B cell (primary cell): Measurements from ENCODE around the gene BTBD10. TPM values are rescaled to one million over a fixed set of nuclear protein-coding genes. Genes with fewer than 3 reads are reported as not detected.

Source experiments
- ATAC-seq: fragments of 200-7000 bp; cut with Tn5 transposase; one replicate; pipeline ENCODE4 v1.10.0; 2021; ENCODE audit warnings: low read depth, mild to moderate bottlenecking, moderate number of reproducible peaks, moderate library complexity
- CTCF ChIA-PET: fragments of 350-600 bp; sonication (Branson Sonifier 250); formaldehyde crosslinking; loops from one replicate; lab custom pipeline; 2021; ENCODE audit warnings: antibody characterized with exemption, inconsistent platforms; lab: Charles Lee
- POLR2A ChIA-PET: fragments of 350-600 bp; sonication (Branson Sonifier 250); formaldehyde crosslinking; loops from one replicate; lab custom pipeline; 2021; ENCODE audit warnings: antibody characterized with exemption; lab: Charles Lee
- DNase-seq: peaks from one replicate; pipeline ENCODE4 v3.0.0; 2013
- H2AFZ ChIP-seq: 2 replicates; pipeline ENCODE4 v1.6.1; 2012; ENCODE audit warnings: mild to moderate bottlenecking, low read depth, low read length; ENCODE audit not compliant: insufficient read depth, poor library complexity, severe bottlenecking
- H3K27ac ChIP-seq, 2 donors: 1 replicate in 1 of 2; 2 replicates in 1 of 2; pipeline ENCODE4 v1.5.1; 2012 to 2013; ENCODE audit warnings: low read length in 2 of 2, mild to moderate bottlenecking in 2 of 2, moderate library complexity in 1 of 2
- H3K27me3 ChIP-seq, 4 experiments: fragments of 200-600 bp in 1 of 4; sonication (generic) in 1 of 4; replicated peaks in 1 of 4; 1 replicate in 2 of 4; 2 replicates in 2 of 4; pipeline versions ENCODE4 v1.6.1 to v1.7.0; 2013 to 2016; ENCODE audit warnings: low read length in 3 of 4, mild to moderate bottlenecking in 2 of 4, mixed read lengths in 1 of 4, moderate library complexity in 1 of 4; ENCODE audit not compliant: insufficient read depth in 4 of 4, control insufficient read depth in 3 of 4; ENCODE audit errors: control extremely low read depth in 1 of 4
- H3K36me3 ChIP-seq, 2 experiments: replicated peaks in 1 of 2; 1 replicate in 1 of 2; 2 replicates in 1 of 2; pipeline versions ENCODE4 v1.6.1 to v1.7.1; 2013; ENCODE audit warnings: low read length in 1 of 2; ENCODE audit not compliant: insufficient read depth in 2 of 2, control insufficient read depth in 1 of 2; ENCODE audit errors: control extremely low read depth in 1 of 2, extremely low read depth in 1 of 2
- H3K4me1 ChIP-seq, 2 donors: fragments of 200-600 bp in 1 of 2; sonication (generic) in 1 of 2; 1 replicate in 1 of 2; 2 replicates in 1 of 2; pipeline versions ENCODE4 v1.5.1 to v1.6.1; 2013 to 2017; ENCODE audit warnings: low read length in 2 of 2; ENCODE audit not compliant: control insufficient read depth in 2 of 2, insufficient read depth in 2 of 2
- H3K4me2 ChIP-seq: replicated peaks from 2 replicates; pipeline ENCODE3; 2012; ENCODE audit warnings: mild to moderate bottlenecking, low read depth, low read length; ENCODE audit not compliant: poor library complexity, severe bottlenecking
- H3K4me3 ChIP-seq, 5 experiments: fragments of 200-600 bp in 1 of 5; sonication (generic) in 1 of 5; 1 replicate in 3 of 5; 2 replicates in 2 of 5; pipeline versions ENCODE4 v1.5.1 to v1.7.0; 2011 to 2016; ENCODE audit warnings: low read length in 4 of 5, mild to moderate bottlenecking in 4 of 5, low read depth in 2 of 5, control low read depth in 1 of 5, moderate library complexity in 1 of 5; ENCODE audit not compliant: insufficient read depth in 1 of 5; ENCODE audit errors: control extremely low read depth in 1 of 5, extremely low read depth in 1 of 5
- H3K79me2 ChIP-seq: fragments of 200-600 bp; sonication (generic); one replicate; pipeline ENCODE4 v1.6.0; 2016; ENCODE audit warnings: low read length; ENCODE audit not compliant: control insufficient read depth, insufficient read depth
- H3K9ac ChIP-seq: fragments of 200-600 bp; sonication (generic); 2 replicates; pipeline ENCODE4 v1.6.1; 2017; ENCODE audit warnings: mild to moderate bottlenecking, low read length, moderate library complexity
- H3K9me3 ChIP-seq, 3 donors: one replicate each; pipeline versions ENCODE4 v1.6.1 to v1.7.1; 2013; ENCODE audit warnings: low read length in 2 of 3; ENCODE audit not compliant: control insufficient read depth in 2 of 3, insufficient read depth in 1 of 3; ENCODE audit errors: control extremely low read depth in 1 of 3
- H4K20me1 ChIP-seq: 2 replicates; pipeline ENCODE4 v1.6.0; 2012; ENCODE audit warnings: mild to moderate bottlenecking, low read length; ENCODE audit not compliant: insufficient read depth, control insufficient read depth, poor library complexity, severe bottlenecking
- H3K27ac Mint-ChIP-seq: one replicate; pipeline ENCODE4 v1.8.0; 2021; ENCODE audit warnings: mixed read lengths
- H3K27me3 Mint-ChIP-seq: one replicate; pipeline ENCODE4 v1.8.0; 2021; ENCODE audit warnings: mixed read lengths
- H3K4me1 Mint-ChIP-seq: one replicate; pipeline ENCODE4 v1.8.0; 2021; ENCODE audit warnings: mixed read lengths
- H3K4me3 Mint-ChIP-seq: one replicate; pipeline ENCODE4 v1.8.0; 2021; ENCODE audit warnings: mixed read lengths
- H3K9me3 Mint-ChIP-seq: one replicate; pipeline ENCODE4 v1.8.0; 2022; ENCODE audit warnings: mixed read lengths; ENCODE audit not compliant: insufficient read depth
- EZH2 ChIP-seq: IDR thresholded peaks from 2 replicates; pipeline ENCODE4 v1.6.1; 2012; ENCODE audit warnings: borderline replicate concordance, low read depth, mild to moderate bottlenecking, moderate library complexity, low read length; ENCODE audit not compliant: insufficient read depth, poor library complexity, severe bottlenecking
- WGBS: methylation state at CpG from one replicate; pipeline ENCODE4 v1.1.5; 2013; ENCODE audit warnings: missing lambda C conversion rate; ENCODE audit not compliant: insufficient coverage; 5-methylcytosine and 5-hydroxymethylcytosine counted together
- intact Hi-C: fragments of 100-400 bp; cut with micrococcal nuclease; formaldehyde crosslinking; loops from one replicate; pipeline ENCODE4 v1.10.0; 2022
- polyA plus RNA-seq: library from polyadenylated mRNA; depleted of rRNA; stranded (reverse); fragments of >200 nt; gene quantifications from 2 replicates; pipeline ENCODE4 v1.2.3, GENCODE V29; 2012
- total RNA-seq, 2 donors: library from RNA; stranded (reverse); fragments of 120-200 nt in 1 of 2; gene quantifications; 1 replicate in 1 of 2; 2 replicates in 1 of 2; pipeline versions ENCODE4 v1.2.3 to v1.2.4, GENCODE V29; 2013 to 2022
- TF ChIP-seq, protein P1 (sequence below): fragments of 200-600 bp; IDR thresholded peaks from one replicate; pipeline ENCODE4 v1.8.0; 2022; ENCODE audit warnings: antibody characterized with exemption, mild to moderate bottlenecking

The BTBD10 gene
- total and polyA plus RNA-seq, 2 donors (not counting 1 experiment from before 2014, with no cell fraction given), result 8.2 to 19.6 TPM

DNA sequence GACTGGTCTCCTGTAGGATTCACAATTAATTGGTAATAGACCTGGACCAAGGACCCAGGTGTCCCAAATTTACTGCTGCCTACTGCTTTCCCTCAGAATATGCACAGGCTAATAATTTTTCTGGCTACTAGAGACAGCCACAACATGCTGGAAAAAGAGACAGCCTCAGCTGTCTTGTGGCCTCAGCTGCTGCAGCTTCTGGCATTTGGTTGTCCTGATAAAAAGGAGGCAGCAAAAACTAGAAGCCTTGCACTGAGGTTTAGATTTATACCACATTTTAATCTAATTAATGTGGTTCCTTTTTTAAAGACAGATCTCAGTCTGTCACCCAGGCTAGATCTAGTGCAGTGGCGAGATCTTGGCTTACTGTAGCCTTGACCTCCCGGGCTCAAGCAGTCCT is 89.8 kb downstream of the BTBD10 start:
- H3K9me3 ChIP-seq, result no peaks in the 10 kb centered on the region
- H3K4me2 ChIP-seq, result no peak overlapping the region
- H3K4me3 ChIP-seq, result no peak overlapping the region
- H3K27me3 ChIP-seq, result no peaks in the 10 kb centered on the region
- DNase-seq (no peak), ATAC-seq (no peak)
- no peaks in the 10 kb centered on the region for H3K4me1 Mint-ChIP-seq
- no peaks in the 10 kb centered on the region for H3K79me2 ChIP-seq
- no peak overlapping the region for H3K4me3 Mint-ChIP-seq
- no peak overlapping the region for H3K27ac ChIP-seq
- H3K4me1 ChIP-seq, result no peaks in the 10 kb centered on the region
- peaks cover 0 to 67% of the 10 kb centered on the region in 2 experiments for H3K36me3 ChIP-seq
- H3K27me3 Mint-ChIP-seq, result no peaks in the 10 kb centered on the region
- no peak for TF ChIP-seq EZH2
- TF ChIP-seq, protein P1, sequence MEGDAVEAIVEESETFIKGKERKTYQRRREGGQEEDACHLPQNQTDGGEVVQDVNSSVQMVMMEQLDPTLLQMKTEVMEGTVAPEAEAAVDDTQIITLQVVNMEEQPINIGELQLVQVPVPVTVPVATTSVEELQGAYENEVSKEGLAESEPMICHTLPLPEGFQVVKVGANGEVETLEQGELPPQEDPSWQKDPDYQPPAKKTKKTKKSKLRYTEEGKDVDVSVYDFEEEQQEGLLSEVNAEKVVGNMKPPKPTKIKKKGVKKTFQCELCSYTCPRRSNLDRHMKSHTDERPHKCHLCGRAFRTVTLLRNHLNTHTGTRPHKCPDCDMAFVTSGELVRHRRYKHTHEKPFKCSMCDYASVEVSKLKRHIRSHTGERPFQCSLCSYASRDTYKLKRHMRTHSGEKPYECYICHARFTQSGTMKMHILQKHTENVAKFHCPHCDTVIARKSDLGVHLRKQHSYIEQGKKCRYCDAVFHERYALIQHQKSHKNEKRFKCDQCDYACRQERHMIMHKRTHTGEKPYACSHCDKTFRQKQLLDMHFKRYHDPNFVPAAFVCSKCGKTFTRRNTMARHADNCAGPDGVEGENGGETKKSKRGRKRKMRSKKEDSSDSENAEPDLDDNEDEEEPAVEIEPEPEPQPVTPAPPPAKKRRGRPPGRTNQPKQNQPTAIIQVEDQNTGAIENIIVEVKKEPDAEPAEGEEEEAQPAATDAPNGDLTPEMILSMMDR, result no peak
- WGBS, result 100% methylated on average over 1 of the region's 2 CpGs
- H4K20me1 ChIP-seq, result no peaks in the 10 kb centered on the region
- POLR2A ChIA-PET, result no interaction called here
- no peak overlapping the region for H3K27ac Mint-ChIP-seq
- no peak overlapping the region for H3K9ac ChIP-seq
- intact Hi-C loops, result no loop called here
- CTCF ChIA-PET, result no interaction called here
- no peak overlapping the region for H2AFZ ChIP-seq
- H3K9me3 Mint-ChIP-seq, result no peaks in the 10 kb centered on the region

DNA sequence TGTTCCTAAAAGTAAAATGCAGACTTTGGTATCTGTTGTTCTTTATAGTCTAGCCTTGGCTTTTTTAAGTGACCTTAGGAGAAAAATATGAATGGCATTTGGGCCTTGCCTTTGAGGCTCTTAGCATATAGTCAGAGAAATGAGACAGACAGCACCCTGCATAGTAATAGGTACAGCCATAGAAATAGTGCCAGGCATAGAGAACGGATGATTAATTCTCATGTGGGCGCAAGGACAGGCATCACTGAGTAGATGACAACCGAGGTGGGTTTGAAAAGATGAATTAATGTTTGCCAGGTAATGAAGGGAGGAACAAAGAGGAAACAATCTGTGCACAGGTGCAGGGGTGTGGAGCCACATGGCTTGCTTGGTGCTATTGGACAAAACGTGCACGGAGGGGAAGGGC is 95.0 kb downstream of the BTBD10 start:
- Histone ChIP-seq H2AFZ (no peak overlapping the region), H4K20me1 (no peaks in the 10 kb centered on the region), H3K79me2 (no peaks in the 10 kb centered on the region), H3K36me3 (peaks cover 1 to 72% of the 10 kb centered on the region in 2 experiments), H3K9me3 (no peaks in the 10 kb centered on the region), H3K27me3 (no peaks in the 10 kb centered on the region), H3K4me3 (no peak overlapping the region), H3K9ac (no peak overlapping the region), H3K4me2 (no peak overlapping the region), H3K27ac (no peak overlapping the region), H3K4me1 (no peaks in the 10 kb centered on the region)
- Mint-ChIP-seq H3K9me3 (no peaks in the 10 kb centered on the region), H3K27me3 (no peaks in the 10 kb centered on the region), H3K27ac (no peak overlapping the region), H3K4me3 (no peak overlapping the region), H3K4me1 (no peaks in the 10 kb centered on the region)
- POLR2A ChIA-PET, result no interaction called here
- DNase-seq (no peak), ATAC-seq (no peak)
- CTCF ChIA-PET, result no interaction called here
- WGBS, result 82% methylated on average over 5 of the region's 5 CpGs
- intact Hi-C loops, result no loop called here
- TF ChIP-seq, protein P1, result no peak
- TF ChIP-seq EZH2, result no peak
